Measurements from ENCODE around the gene LRRC71. TPM values are rescaled to one million over a fixed set of nuclear protein-coding genes. Genes with fewer than 3 reads are reported as not detected.

Gene LRRC71
- total and polyA plus RNA-seq, 2 experiments from 2014 or later: 0.24 TPM; not detected in 1

DNA sequence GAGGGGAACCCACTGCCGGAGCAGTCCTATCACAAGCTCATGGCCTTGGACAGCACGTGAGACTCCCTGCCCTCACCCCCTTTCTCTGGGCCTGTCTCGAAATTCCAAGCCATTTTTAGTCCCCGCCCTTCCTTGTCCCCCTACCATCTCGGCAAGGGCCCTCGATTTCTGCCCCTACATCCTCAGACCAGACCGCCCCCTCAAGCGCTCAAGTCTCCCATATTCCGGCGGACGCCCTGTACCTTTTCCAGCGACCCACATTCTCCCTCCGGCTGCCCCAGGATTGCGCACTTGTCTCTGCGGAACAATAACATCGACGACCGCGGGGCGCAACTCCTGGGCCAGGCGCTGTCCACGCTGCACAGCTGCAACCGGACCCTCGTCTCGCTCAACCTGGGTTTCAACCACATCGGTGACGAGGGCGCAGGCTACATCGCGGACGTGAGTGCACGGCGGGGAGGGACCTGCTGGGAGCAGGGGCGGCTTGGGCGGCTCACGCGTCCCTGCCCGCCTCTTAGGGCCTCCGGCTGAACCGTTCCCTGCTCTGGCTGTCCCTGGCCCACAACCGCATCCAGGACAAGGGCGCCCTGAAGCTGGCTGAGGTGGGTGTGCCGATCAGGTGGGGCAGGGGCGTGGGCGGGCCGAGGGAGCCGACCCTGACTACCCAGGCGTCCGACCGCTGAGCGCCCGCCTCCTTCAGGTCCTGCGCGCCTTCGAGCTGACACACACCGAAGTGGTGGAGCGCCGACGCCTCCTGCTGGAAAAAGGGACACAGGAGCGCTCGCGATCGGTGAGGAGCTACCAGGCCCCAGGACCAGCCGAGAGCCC is 7.0 kb downstream of the LRRC71 start:
- Histone ChIP-seq H3K4me3 (peak overlapping the region; percentile 75), H2AFZ (peak overlapping the region; percentile 97), H3K9me2 (ENCODE audit: insufficient read depth) (no peaks in the 10 kb centered on the region), H4K20me1 (replicated peaks; ENCODE audit: insufficient read depth) (no peaks in the 10 kb centered on the region), H3K4me2 (peak overlapping the region; percentile 96), H3K36me3 (ENCODE audit: insufficient read depth) (no peaks in the 10 kb centered on the region), H3F3A (replicated peaks; ENCODE audit: low read depth) (peaks cover 9% of the 10 kb centered on the region; the same call in 1 of the 2 replicates), H3K27me3 (ENCODE audit: insufficient read depth) (peaks cover 89% of the 10 kb centered on the region), H3K27ac (ENCODE audit: low read depth) (no peak overlapping the region), H3K79me2 (replicated peaks; ENCODE audit: insufficient read depth) (no peaks in the 10 kb centered on the region), H3K4me1 (ENCODE audit: insufficient read depth) (peaks cover 13% of the 10 kb centered on the region; the same call in 1 of the 2 replicates)
- DNase-seq (ENCODE audit: low spot score): peak; percentile 97
- Mint-ChIP-seq H3K27me3 (ENCODE audit: insufficient read depth, low read depth, poor library complexity) (peaks cover 81% of the 10 kb centered on the region), H3K4me3 (peak overlapping the region; percentile 70), H3K36me3 (ENCODE audit: low read depth) (no peaks in the 10 kb centered on the region), H3K27ac (no peak overlapping the region), H3K9me3 (no peaks in the 10 kb centered on the region; the same call in 1 of the 3 replicates), H3K4me1 (peaks cover 31% of the 10 kb centered on the region)
- TF ChIP-seq NANOG (IDR thresholded peaks at IDR 0.05; ENCODE audit: borderline replicate concordance) (no peak), EZH2 (IDR thresholded peaks at IDR 0.05; ENCODE audit: low read depth, unreplicated experiment) (no peak), STAT1 (IDR thresholded peaks at IDR 0.05; ENCODE audit: unreplicated experiment) (no peak), JUNB (IDR thresholded peaks at IDR 0.05; ENCODE audit: unreplicated experiment) (peak; percentile 45), EZH2phosphoT487 (IDR thresholded peaks at IDR 0.05; ENCODE audit: unreplicated experiment) (peak; percentile 72)
- TF ChIP-seq, protein P1, sequence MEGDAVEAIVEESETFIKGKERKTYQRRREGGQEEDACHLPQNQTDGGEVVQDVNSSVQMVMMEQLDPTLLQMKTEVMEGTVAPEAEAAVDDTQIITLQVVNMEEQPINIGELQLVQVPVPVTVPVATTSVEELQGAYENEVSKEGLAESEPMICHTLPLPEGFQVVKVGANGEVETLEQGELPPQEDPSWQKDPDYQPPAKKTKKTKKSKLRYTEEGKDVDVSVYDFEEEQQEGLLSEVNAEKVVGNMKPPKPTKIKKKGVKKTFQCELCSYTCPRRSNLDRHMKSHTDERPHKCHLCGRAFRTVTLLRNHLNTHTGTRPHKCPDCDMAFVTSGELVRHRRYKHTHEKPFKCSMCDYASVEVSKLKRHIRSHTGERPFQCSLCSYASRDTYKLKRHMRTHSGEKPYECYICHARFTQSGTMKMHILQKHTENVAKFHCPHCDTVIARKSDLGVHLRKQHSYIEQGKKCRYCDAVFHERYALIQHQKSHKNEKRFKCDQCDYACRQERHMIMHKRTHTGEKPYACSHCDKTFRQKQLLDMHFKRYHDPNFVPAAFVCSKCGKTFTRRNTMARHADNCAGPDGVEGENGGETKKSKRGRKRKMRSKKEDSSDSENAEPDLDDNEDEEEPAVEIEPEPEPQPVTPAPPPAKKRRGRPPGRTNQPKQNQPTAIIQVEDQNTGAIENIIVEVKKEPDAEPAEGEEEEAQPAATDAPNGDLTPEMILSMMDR (conservative IDR thresholded peaks at IDR 0.05; ENCODE audit: low read depth in 2 of 2): peak; percentile 62 to 97
- ATAC-seq: peak; percentile 75

- H3K4me3 ChIP-seq: peak overlapping the region; percentile 75
- H2AFZ ChIP-seq: no peak overlapping the region
- Mint-ChIP-seq H3K36me3 (ENCODE audit: low read depth) (no peaks in the 10 kb centered on the region), H3K4me1 (peaks cover 30% of the 10 kb centered on the region), H3K4me3 (peak overlapping the region; percentile 70), H3K9me3 (no peaks in the 10 kb centered on the region; the same call in 1 of the 3 replicates), H3K27ac (no peak overlapping the region), H3K27me3 (ENCODE audit: insufficient read depth, low read depth, poor library complexity) (peaks cover 76% of the 10 kb centered on the region)
- H4K20me1 ChIP-seq (replicated peaks; ENCODE audit: insufficient read depth): no peaks in the 10 kb centered on the region
- H3K27ac ChIP-seq (ENCODE audit: low read depth): no peak overlapping the region
- no peaks in the 10 kb centered on the region for H3K9me2 ChIP-seq (ENCODE audit: insufficient read depth)
- H3K4me1 ChIP-seq (ENCODE audit: insufficient read depth): peaks cover 7% of the 10 kb centered on the region; the same call in 1 of the 2 replicates
- no peaks in the 10 kb centered on the region for H3K79me2 ChIP-seq (replicated peaks; ENCODE audit: insufficient read depth)
- peaks cover 82% of the 10 kb centered on the region for H3K27me3 ChIP-seq (ENCODE audit: insufficient read depth)
- no peak for DNase-seq (ENCODE audit: low spot score)
- ATAC-seq: no peak
- peaks cover 9% of the 10 kb centered on the region; the same call in 1 of the 2 replicates for H3F3A ChIP-seq (replicated peaks; ENCODE audit: low read depth)
- peak overlapping the region; percentile 96 for H3K4me2 ChIP-seq
- no peaks in the 10 kb centered on the region for H3K36me3 ChIP-seq (ENCODE audit: insufficient read depth)
- TF ChIP-seq EZH2 (IDR thresholded peaks at IDR 0.05; ENCODE audit: low read depth, unreplicated experiment) (no peak), POLR2AphosphoS5 (IDR thresholded peaks at IDR 0.05; ENCODE audit: low read depth) (no peak), CREB1 (CRISPR knock-in tag; IDR thresholded peaks at IDR 0.05; ENCODE audit: low read depth) (no peak), STAT1 (IDR thresholded peaks at IDR 0.05; ENCODE audit: unreplicated experiment) (no peak), JUNB (IDR thresholded peaks at IDR 0.05; ENCODE audit: unreplicated experiment) (no peak)
- TF ChIP-seq, protein P2, sequence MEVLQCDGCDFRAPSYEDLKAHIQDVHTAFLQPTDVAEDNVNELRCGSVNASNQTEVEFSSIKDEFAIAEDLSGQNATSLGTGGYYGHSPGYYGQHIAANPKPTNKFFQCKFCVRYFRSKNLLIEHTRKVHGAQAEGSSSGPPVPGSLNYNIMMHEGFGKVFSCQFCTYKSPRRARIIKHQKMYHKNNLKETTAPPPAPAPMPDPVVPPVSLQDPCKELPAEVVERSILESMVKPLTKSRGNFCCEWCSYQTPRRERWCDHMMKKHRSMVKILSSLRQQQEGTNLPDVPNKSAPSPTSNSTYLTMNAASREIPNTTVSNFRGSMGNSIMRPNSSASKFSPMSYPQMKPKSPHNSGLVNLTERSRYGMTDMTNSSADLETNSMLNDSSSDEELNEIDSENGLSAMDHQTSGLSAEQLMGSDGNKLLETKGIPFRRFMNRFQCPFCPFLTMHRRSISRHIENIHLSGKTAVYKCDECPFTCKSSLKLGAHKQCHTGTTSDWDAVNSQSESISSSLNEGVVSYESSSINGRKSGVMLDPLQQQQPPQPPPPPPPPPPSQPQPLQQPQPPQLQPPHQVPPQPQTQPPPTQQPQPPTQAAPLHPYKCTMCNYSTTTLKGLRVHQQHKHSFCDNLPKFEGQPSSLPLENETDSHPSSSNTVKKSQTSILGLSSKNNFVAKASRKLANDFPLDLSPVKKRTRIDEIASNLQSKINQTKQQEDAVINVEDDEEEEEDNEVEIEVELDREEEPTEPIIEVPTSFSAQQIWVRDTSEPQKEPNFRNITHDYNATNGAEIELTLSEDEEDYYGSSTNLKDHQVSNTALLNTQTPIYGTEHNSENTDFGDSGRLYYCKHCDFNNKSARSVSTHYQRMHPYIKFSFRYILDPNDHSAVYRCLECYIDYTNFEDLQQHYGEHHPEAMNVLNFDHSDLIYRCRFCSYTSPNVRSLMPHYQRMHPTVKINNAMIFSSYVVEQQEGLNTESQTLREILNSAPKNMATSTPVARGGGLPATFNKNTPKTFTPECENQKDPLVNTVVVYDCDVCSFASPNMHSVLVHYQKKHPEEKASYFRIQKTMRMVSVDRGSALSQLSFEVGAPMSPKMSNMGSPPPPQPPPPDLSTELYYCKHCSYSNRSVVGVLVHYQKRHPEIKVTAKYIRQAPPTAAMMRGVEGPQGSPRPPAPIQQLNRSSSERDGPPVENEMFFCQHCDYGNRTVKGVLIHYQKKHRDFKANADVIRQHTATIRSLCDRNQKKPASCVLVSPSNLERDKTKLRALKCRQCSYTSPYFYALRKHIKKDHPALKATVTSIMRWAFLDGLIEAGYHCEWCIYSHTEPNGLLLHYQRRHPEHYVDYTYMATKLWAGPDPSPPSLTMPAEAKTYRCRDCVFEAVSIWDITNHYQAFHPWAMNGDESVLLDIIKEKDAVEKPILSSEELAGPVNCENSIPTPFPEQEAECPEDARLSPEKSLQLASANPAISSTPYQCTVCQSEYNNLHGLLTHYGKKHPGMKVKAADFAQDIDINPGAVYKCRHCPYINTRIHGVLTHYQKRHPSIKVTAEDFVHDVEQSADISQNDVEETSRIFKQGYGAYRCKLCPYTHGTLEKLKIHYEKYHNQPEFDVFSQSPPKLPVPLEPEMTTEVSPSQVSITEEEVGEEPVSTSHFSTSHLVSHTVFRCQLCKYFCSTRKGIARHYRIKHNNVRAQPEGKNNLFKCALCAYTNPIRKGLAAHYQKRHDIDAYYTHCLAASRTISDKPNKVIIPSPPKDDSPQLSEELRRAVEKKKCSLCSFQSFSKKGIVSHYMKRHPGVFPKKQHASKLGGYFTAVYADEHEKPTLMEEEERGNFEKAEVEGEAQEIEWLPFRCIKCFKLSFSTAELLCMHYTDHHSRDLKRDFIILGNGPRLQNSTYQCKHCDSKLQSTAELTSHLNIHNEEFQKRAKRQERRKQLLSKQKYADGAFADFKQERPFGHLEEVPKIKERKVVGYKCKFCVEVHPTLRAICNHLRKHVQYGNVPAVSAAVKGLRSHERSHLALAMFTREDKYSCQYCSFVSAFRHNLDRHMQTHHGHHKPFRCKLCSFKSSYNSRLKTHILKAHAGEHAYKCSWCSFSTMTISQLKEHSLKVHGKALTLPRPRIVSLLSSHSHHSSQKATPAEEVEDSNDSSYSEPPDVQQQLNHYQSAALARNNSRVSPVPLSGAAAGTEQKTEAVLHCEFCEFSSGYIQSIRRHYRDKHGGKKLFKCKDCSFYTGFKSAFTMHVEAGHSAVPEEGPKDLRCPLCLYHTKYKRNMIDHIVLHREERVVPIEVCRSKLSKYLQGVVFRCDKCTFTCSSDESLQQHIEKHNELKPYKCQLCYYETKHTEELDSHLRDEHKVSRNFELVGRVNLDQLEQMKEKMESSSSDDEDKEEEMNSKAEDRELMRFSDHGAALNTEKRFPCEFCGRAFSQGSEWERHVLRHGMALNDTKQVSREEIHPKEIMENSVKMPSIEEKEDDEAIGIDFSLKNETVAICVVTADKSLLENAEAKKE (CRISPR knock-in tag; IDR thresholded peaks at IDR 0.05): no peak
- TF ChIP-seq, protein P1 (conservative IDR thresholded peaks at IDR 0.05; ENCODE audit: low read depth in 2 of 2): no peak
These were observed 7.7 kb downstream of the LRRC71 start for GRCh38 chr1:156928043-156928602.

All from GM23338 (cell line).